HEK293T (cell line): ENCODE results near the gene SSH2.

Experiments used
- ARNT ChIP-seq: fragments of 450-650 bp; IDR thresholded peaks from 2 replicates; pipeline ENCODE4 v1.6.1; 2017; ENCODE audit warnings: mild to moderate bottlenecking
- ELF4 ChIP-seq: fragments of 450-650 bp; IDR thresholded peaks from 2 replicates; pipeline ENCODE4 v1.6.1; 2017; ENCODE audit warnings: antibody characterized with exemption
- FOXA1 ChIP-seq: fragments of 450-650 bp; IDR thresholded peaks from 2 replicates; pipeline ENCODE4 v1.6.1; 2016; ENCODE audit warnings: mild to moderate bottlenecking
- FOXK2 ChIP-seq: fragments of 450-650 bp; IDR thresholded peaks from 2 replicates; pipeline ENCODE4 v1.6.1; 2016; ENCODE audit warnings: mild to moderate bottlenecking
- FOXM1 ChIP-seq: fragments of 450-650 bp; IDR thresholded peaks from 2 replicates; pipeline ENCODE4 v1.6.1; 2017; ENCODE audit warnings: mild to moderate bottlenecking, borderline replicate concordance
- ZNF384 ChIP-seq: fragments of 450-650 bp; IDR thresholded peaks from 2 replicates; pipeline ENCODE4 v1.6.1; 2016
- TF ChIP-seq, protein P1 (sequence below): fragments of 450-650 bp; IDR thresholded peaks from 2 replicates; pipeline ENCODE4 v1.6.1; 2016

GRCh38 chr17:29645515-29646051 lies 284.4 kb downstream of the SSH2 start:
- TF ChIP-seq FOXA1 (no peak), ELF4 (no peak), FOXM1 (no peak), ARNT (no peak), FOXK2 (no peak), ZNF384 (no peak)
- TF ChIP-seq, protein P1, sequence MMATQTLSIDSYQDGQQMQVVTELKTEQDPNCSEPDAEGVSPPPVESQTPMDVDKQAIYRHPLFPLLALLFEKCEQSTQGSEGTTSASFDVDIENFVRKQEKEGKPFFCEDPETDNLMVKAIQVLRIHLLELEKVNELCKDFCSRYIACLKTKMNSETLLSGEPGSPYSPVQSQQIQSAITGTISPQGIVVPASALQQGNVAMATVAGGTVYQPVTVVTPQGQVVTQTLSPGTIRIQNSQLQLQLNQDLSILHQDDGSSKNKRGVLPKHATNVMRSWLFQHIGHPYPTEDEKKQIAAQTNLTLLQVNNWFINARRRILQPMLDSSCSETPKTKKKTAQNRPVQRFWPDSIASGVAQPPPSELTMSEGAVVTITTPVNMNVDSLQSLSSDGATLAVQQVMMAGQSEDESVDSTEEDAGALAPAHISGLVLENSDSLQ = no peak
